Body of pancreas (tissue), 4 donors: ENCODE measurements around the gene LY6G6D. TPM values are rescaled to one million over a fixed set of nuclear protein-coding genes. Genes with fewer than 3 reads are reported as not detected.

Experiments
- ATAC-seq: fragments of 150-250 bp; one replicate; pipeline ENCODE4 v1.9.1; 2016
- DNase-seq, 4 donors: peaks; one replicate each; pipeline ENCODE4 v3.0.0-alpha.2; 2019
- H3K27ac ChIP-seq, 4 donors: fragments of 200-600 bp; sonication (generic); 1 replicate in 3 of 4; 2 replicates in 1 of 4; pipeline versions ENCODE4 v1.5.1 to v1.6.1; 2016 to 2019; ENCODE audit warnings: mild to moderate bottlenecking in 1 of 4, mixed read lengths in 1 of 4, moderate library complexity in 1 of 4
- H3K27me3 ChIP-seq, 2 donors: fragments of 200-600 bp; sonication (generic); one replicate each; pipeline ENCODE4 v1.6.0; 2016; ENCODE audit warnings: mild to moderate bottlenecking in 1 of 2
- H3K36me3 ChIP-seq, 2 donors: fragments of 200-600 bp; sonication (generic); replicated peaks in 1 of 2; 2 replicates each; pipeline ENCODE4 v1.5.1; 2016; ENCODE audit warnings: low read depth in 2 of 2; ENCODE audit not compliant: insufficient read depth in 1 of 2
- H3K4me1 ChIP-seq: fragments of 200-600 bp; sonication (generic); one replicate; pipeline ENCODE4 v1.6.0; 2016
- H3K4me3 ChIP-seq, 2 donors: fragments of 200-600 bp; sonication (generic); 1 replicate in 1 of 2; 2 replicates in 1 of 2; pipeline ENCODE4 v1.5.1; 2016 to 2019
- H3K9me3 ChIP-seq, 3 donors: fragments of 200-600 bp; sonication (generic); 1 replicate in 2 of 3; 2 replicates in 1 of 3; pipeline ENCODE4 v1.5.1; 2016
- POLR2A ChIP-seq, 3 donors: fragments of 450-650 bp; IDR thresholded peaks; one replicate each; pipeline ENCODE4 v1.6.1; 2016; ENCODE audit warnings: antibody characterized with exemption in 3 of 3, mild to moderate bottlenecking in 2 of 3
- WGBS, 2 donors: methylation state at CpG; one replicate each; pipeline ENCODE4 v1.1.5; 2017; 5-methylcytosine and 5-hydroxymethylcytosine counted together
- intact Hi-C: fragments of 100-400 bp; cut with DNase I; formaldehyde crosslinking; loops from one replicate; pipeline ENCODE4 v1.15.1; 2023
- total RNA-seq, 2 donors: library from RNA; depleted of rRNA; stranded (reverse); fragments of >200 nt; gene quantifications; one replicate each; pipeline ENCODE4 v1.1.0, GENCODE V29; 2016
- TF ChIP-seq, protein P1 (sequence below), 7 experiments: fragments of 450-650 bp in 4 of 7; fragments of 200-600 bp in 3 of 7; sonication (generic) in 3 of 7; IDR thresholded peaks; one replicate each; pipeline ENCODE4 v1.5.1; 2016 to 2019; ENCODE audit warnings: antibody characterized with exemption in 7 of 7

Gene LY6G6D
- total RNA-seq, 2 donors from 2014 or later: not detected

GRCh38 chr6:31723980-31724691 is 9.0 kb downstream of the LY6G6D start:
- H3K36me3 ChIP-seq: no peaks in the 10 kb centered on the region
- no peaks in the 10 kb centered on the region for H3K9me3 ChIP-seq
- DNase-seq (no peak), ATAC-seq (no peak)
- WGBS, 2 donors: 76% methylated on average over 15 to 16 of the region's 25 CpGs
- no peak overlapping the region for H3K4me3 ChIP-seq
- no peak overlapping the region for H3K27ac ChIP-seq
- H3K27me3 ChIP-seq: no peaks in the 10 kb centered on the region
- peaks cover 11% of the 10 kb centered on the region for H3K4me1 ChIP-seq
- no peak for TF ChIP-seq POLR2A (IDR thresholded peaks at IDR 0.05)
- TF ChIP-seq, protein P1, sequence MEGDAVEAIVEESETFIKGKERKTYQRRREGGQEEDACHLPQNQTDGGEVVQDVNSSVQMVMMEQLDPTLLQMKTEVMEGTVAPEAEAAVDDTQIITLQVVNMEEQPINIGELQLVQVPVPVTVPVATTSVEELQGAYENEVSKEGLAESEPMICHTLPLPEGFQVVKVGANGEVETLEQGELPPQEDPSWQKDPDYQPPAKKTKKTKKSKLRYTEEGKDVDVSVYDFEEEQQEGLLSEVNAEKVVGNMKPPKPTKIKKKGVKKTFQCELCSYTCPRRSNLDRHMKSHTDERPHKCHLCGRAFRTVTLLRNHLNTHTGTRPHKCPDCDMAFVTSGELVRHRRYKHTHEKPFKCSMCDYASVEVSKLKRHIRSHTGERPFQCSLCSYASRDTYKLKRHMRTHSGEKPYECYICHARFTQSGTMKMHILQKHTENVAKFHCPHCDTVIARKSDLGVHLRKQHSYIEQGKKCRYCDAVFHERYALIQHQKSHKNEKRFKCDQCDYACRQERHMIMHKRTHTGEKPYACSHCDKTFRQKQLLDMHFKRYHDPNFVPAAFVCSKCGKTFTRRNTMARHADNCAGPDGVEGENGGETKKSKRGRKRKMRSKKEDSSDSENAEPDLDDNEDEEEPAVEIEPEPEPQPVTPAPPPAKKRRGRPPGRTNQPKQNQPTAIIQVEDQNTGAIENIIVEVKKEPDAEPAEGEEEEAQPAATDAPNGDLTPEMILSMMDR (IDR thresholded peaks at IDR 0.05): no peak
- intact Hi-C loops: no loop called here

GRCh38 chr6:31725502-31726350 is 10.6 kb downstream of the LY6G6D start:
- no peak overlapping the region for H3K4me3 ChIP-seq
- H3K27me3 ChIP-seq: no peaks in the 10 kb centered on the region
- intact Hi-C loops: no loop called here
- no peaks in the 10 kb centered on the region for H3K9me3 ChIP-seq
- peaks cover 27% of the 10 kb centered on the region for H3K4me1 ChIP-seq
- DNase-seq (peak in 1 of 4 donors; percentile 25), ATAC-seq (no peak)
- TF ChIP-seq, protein P1 (IDR thresholded peaks at IDR 0.05): no peak
- no peak for TF ChIP-seq POLR2A (IDR thresholded peaks at IDR 0.05)
- 75 to 82% methylated on average over 12 of the region's 12 CpGs for WGBS, 2 donors
- no peak overlapping the region for H3K27ac ChIP-seq
- H3K36me3 ChIP-seq: no peaks in the 10 kb centered on the region

- no peak overlapping the region for H3K4me3 ChIP-seq
- DNase-seq: peak in 1 of 4 donors; percentile 53
- ATAC-seq: no peak
Measured at GRCh38 chr6:31727034-31727716, 12.0 kb downstream of the LY6G6D start.

More at GRCh38 chr6:31727034-31727716, 12.0 kb downstream of the LY6G6D start:
- H3K4me1 ChIP-seq: peaks cover 27% of the 10 kb centered on the region
- H3K36me3 ChIP-seq: peaks cover 2 to 8% of the 10 kb centered on the region in 2 donors
- WGBS, 2 donors: 64 to 85% methylated on average over 7 of the region's 7 CpGs
- no peaks in the 10 kb centered on the region for H3K9me3 ChIP-seq
- H3K27me3 ChIP-seq: no peaks in the 10 kb centered on the region
- TF ChIP-seq, protein P1 (IDR thresholded peaks at IDR 0.05): no peak
- TF ChIP-seq POLR2A (IDR thresholded peaks at IDR 0.05): no peak
- H3K27ac ChIP-seq: peak overlapping the region in 1 of 4 donors; percentile 93
- intact Hi-C loops: no loop called here
